Measurements from ENCODE around the gene HSPG2. TPM values are rescaled to one million over a fixed set of nuclear protein-coding genes. Genes with fewer than 3 reads are reported as not detected.
A peak's percentile ranks its signal among the peaks of the same experiment; 100 is the strongest.

HSPG2 gene
- total and polyA plus RNA-seq, 12 donors = 38.7 to 558 (median 273) TPM

GRCh38 chr1:21845646-21846641 is 91.2 kb downstream of the HSPG2 start:
- WGBS, 4 donors = 89 to 93% (median 92%) methylated on average over 18 to 33 of the region's 33 CpGs
- peak in 1 of 7 donors; percentile 17 for DNase-seq
- no peaks in the 10 kb centered on the region for H3K4me1 ChIP-seq (replicated peaks in 1 of 2)
- no peak overlapping the region for H3K4me3 ChIP-seq
- H3K36me3 ChIP-seq (replicated peaks in 1 of 2) = peaks cover 0 to 98% of the 10 kb centered on the region in 2 donors
- no peak for TF ChIP-seq POLR2A (IDR thresholded peaks at IDR 0.05)
- no peak for TF ChIP-seq CTCF (IDR thresholded peaks at IDR 0.05)
- H3K27ac ChIP-seq = no peak overlapping the region
- H3K27me3 ChIP-seq = no peaks in the 10 kb centered on the region
- no peaks in the 10 kb centered on the region for H3K9me3 ChIP-seq (replicated peaks in 1 of 3)
- intact Hi-C loops (cut with DNase I) = no loop called here

DNA sequence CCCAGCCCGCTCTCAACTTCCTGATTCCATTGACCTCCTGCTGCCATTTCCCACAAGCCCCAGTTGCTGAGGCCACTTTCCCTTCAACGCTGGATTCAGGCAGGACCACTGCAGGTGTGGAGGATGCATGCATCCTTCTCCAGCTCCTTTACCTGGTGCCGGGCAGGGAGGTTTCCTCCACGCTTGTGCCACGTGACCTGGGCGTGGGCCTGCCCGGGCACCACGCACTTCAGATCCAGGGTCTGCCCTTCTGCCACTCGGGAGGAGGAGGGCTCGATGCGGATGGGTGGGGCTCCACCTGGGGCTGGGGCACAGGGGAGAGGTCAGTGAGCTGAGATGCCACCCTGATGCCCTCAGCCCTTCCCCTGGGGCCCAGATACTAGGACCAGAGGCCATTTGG is 93.1 kb downstream of the HSPG2 start:
- peak in 1 of 7 donors; percentile 14 for DNase-seq
- Histone ChIP-seq H3K36me3 (replicated peaks in 1 of 2) (peaks cover 0 to 98% of the 10 kb centered on the region in 2 donors), H3K4me1 (replicated peaks in 1 of 2) (no peaks in the 10 kb centered on the region), H3K27ac (no peak overlapping the region), H3K4me3 (no peak overlapping the region), H3K27me3 (no peaks in the 10 kb centered on the region), H3K9me3 (replicated peaks in 1 of 3) (no peaks in the 10 kb centered on the region)
- intact Hi-C loops (cut with DNase I) = no loop called here
- TF ChIP-seq CTCF (IDR thresholded peaks at IDR 0.05) (no peak), POLR2A (IDR thresholded peaks at IDR 0.05) (no peak)
- WGBS, 4 donors = 88 to 96% (median 91%) methylated on average over 4 to 11 of the region's 11 CpGs

GRCh38 chr1:21843208-21843607 is 93.9 kb downstream of the HSPG2 start:
- intact Hi-C loops (cut with DNase I) = no loop called here
- no peaks in the 10 kb centered on the region for H3K9me3 ChIP-seq (replicated peaks in 1 of 3)
- no peaks in the 10 kb centered on the region for H3K4me1 ChIP-seq (replicated peaks in 1 of 2)
- H3K4me3 ChIP-seq = no peak overlapping the region
- H3K27ac ChIP-seq = no peak overlapping the region
- WGBS, 4 donors = 87 to 97% (median 94%) methylated on average over 6 to 13 of the region's 13 CpGs
- H3K36me3 ChIP-seq (replicated peaks in 1 of 2) = peaks cover 0 to 98% of the 10 kb centered on the region in 2 donors
- TF ChIP-seq CTCF (IDR thresholded peaks at IDR 0.05) = no peak
- no peak for TF ChIP-seq POLR2A (IDR thresholded peaks at IDR 0.05)
- no peak for DNase-seq
- no peaks in the 10 kb centered on the region for H3K27me3 ChIP-seq

DNA sequence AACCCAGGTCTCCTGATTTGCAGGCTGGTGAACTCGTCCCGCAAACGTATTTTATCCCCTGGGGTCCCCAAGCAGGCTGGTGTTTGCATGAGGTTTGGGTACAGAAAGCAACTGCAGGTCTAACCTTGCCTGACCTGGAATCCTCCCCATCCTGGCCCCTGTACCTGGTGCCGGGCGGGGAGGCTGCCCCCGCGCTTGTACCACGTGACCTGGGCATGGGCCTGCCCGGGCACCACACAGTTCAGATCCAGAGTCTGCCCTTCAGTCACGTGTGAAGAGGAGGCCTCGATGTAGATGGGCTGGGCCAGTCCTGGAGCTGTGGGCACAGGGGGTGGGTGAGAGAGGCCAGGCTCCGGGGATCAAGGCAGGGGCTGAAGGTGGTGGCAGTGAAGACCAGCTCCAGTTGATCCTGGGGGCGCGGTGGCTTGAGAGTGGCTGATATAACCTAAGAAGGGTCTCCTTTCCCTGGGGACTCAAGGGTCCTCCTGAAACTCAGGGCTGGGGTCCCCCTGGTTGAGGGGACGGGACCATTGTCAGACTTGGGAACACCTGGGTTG is 94.4 kb downstream of the HSPG2 start:
- peak in 1 of 7 donors; percentile 12 for DNase-seq
- WGBS, 4 donors = 82 to 89% (median 86%) methylated on average over 11 to 15 of the region's 15 CpGs
- Histone ChIP-seq H3K36me3 (replicated peaks in 1 of 2) (peaks cover 0 to 98% of the 10 kb centered on the region in 2 donors), H3K27ac (no peak overlapping the region), H3K27me3 (no peaks in the 10 kb centered on the region), H3K4me3 (no peak overlapping the region), H3K4me1 (replicated peaks in 1 of 2) (no peaks in the 10 kb centered on the region), H3K9me3 (replicated peaks in 1 of 3) (no peaks in the 10 kb centered on the region)
- no peak for TF ChIP-seq CTCF (IDR thresholded peaks at IDR 0.05)
- TF ChIP-seq POLR2A (IDR thresholded peaks at IDR 0.05) = no peak
- intact Hi-C loops (cut with DNase I) = no loop called here
